ENCODE measurements around the gene CALML3. TPM values are rescaled to one million over a fixed set of nuclear protein-coding genes. Genes with fewer than 3 reads are reported as not detected.

The CALML3 gene
- total RNA-seq, 1 experiment from 2014 or later: not detected

DNA sequence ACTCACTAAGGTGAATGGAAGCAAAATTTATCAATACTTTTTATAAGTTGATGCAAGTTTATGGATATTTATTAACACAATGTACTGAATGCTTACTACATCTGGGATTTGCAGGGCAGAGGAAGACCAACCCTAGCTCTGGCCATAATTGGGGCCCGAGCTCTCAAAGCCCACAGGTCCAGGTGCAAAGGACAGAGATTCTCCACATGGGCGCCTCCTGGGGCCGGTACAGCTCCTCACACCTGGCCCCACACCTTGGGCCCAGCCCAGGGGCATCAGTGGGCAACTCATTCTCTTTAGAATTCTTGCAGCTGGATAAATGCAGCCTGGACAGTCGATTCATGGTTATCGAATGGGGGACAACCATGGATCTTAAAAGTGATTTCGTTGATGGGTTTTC is 47.1 kb downstream of the CALML3 start:
- intact Hi-C loops (cut with micrococcal nuclease; ENCODE audit: unreplicated experiment): no loop called here
- Histone ChIP-seq H3K36me3 (ENCODE audit: low read depth) (no peaks in the 10 kb centered on the region), H3K9me2 (ENCODE audit: insufficient read depth) (no peaks in the 10 kb centered on the region), H3K9me3 (ENCODE audit: insufficient read depth, low read depth) (no peaks in the 10 kb centered on the region), H3F3A (ENCODE audit: insufficient read depth, low read depth) (no peaks in the 10 kb centered on the region), H2AFZ (no peak overlapping the region), H3K4me3 (no peak overlapping the region), H3K27ac (no peak overlapping the region), H3K4me1 (replicated peaks; ENCODE audit: insufficient read depth) (no peaks in the 10 kb centered on the region), H3K4me2 (no peak overlapping the region), H4K20me1 (ENCODE audit: insufficient read depth) (no peaks in the 10 kb centered on the region), H3K79me2 (ENCODE audit: low read depth) (no peaks in the 10 kb centered on the region), H3K27me3 (ENCODE audit: insufficient read depth, low read depth) (no peaks in the 10 kb centered on the region)
- POLR2A ChIA-PET (ENCODE audit: unreplicated experiment): no interaction called here
- DNase-seq: no peak
- BruUV-seq (replicated peaks): no TSS peak
- CTCF ChIA-PET: no interaction called here
- no peak for TF ChIP-seq EZH2 (IDR thresholded peaks at IDR 0.05; ENCODE audit: low read depth)
- TF ChIP-seq, protein P1, sequence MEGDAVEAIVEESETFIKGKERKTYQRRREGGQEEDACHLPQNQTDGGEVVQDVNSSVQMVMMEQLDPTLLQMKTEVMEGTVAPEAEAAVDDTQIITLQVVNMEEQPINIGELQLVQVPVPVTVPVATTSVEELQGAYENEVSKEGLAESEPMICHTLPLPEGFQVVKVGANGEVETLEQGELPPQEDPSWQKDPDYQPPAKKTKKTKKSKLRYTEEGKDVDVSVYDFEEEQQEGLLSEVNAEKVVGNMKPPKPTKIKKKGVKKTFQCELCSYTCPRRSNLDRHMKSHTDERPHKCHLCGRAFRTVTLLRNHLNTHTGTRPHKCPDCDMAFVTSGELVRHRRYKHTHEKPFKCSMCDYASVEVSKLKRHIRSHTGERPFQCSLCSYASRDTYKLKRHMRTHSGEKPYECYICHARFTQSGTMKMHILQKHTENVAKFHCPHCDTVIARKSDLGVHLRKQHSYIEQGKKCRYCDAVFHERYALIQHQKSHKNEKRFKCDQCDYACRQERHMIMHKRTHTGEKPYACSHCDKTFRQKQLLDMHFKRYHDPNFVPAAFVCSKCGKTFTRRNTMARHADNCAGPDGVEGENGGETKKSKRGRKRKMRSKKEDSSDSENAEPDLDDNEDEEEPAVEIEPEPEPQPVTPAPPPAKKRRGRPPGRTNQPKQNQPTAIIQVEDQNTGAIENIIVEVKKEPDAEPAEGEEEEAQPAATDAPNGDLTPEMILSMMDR (conservative IDR thresholded peaks at IDR 0.05): no peak

DNA sequence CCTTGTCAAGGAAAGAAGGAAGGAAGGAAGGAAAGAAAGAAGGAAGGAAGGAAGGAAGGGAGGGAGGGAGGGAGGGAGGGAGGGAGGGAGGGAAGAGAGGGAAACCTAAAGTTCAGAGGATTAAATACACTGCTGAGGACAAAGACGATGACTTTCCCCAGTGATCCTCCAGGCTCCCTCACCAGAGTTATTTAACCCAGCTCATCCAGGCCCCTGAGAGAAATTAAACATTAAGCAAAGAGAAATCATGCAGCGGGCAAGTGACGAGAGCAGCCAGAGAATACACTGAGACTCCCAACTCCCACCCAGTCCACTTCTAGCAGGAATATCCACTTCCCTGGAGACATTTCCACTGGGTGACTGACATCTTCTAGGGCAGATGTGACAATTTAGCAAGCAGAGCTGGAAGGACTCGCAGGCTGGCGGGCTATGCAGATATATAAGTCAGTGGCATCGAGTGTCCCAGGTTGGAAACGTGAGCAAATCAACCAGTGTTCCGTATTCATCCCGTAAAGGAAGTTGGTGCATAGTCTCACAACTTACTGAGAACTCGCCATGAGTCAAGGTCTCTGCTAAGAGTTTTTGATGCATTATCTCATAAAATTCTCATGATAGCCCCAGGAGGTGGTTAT is 48.7 kb downstream of the CALML3 start:
- no peak overlapping the region for H3K4me2 ChIP-seq
- H3F3A ChIP-seq (ENCODE audit: insufficient read depth, low read depth): no peaks in the 10 kb centered on the region
- H3K4me1 ChIP-seq (replicated peaks; ENCODE audit: insufficient read depth): no peaks in the 10 kb centered on the region
- H3K27me3 ChIP-seq (ENCODE audit: insufficient read depth, low read depth): no peaks in the 10 kb centered on the region
- no peaks in the 10 kb centered on the region for H3K9me3 ChIP-seq (ENCODE audit: insufficient read depth, low read depth)
- H3K9me2 ChIP-seq (ENCODE audit: insufficient read depth): no peaks in the 10 kb centered on the region
- no peaks in the 10 kb centered on the region for H3K36me3 ChIP-seq (ENCODE audit: low read depth)
- no peak overlapping the region for H3K4me3 ChIP-seq
- intact Hi-C loops (cut with micrococcal nuclease; ENCODE audit: unreplicated experiment): no loop called here
- H4K20me1 ChIP-seq (ENCODE audit: insufficient read depth): no peaks in the 10 kb centered on the region
- no peaks in the 10 kb centered on the region for H3K79me2 ChIP-seq (ENCODE audit: low read depth)
- ChIA-PET POLR2A (ENCODE audit: unreplicated experiment) (no interaction called here), CTCF (interaction anchor here (0.7 kb wide), 1 partner anchor 50 kb away, joined by 8 read pairs; no protein-coding TSS in a partner anchor)
- no peak overlapping the region for H3K27ac ChIP-seq
- TF ChIP-seq, protein P1 (conservative IDR thresholded peaks at IDR 0.05): no peak
- no peak for TF ChIP-seq EZH2 (IDR thresholded peaks at IDR 0.05; ENCODE audit: low read depth)
- no peak for DNase-seq
- H2AFZ ChIP-seq: no peak overlapping the region
- BruUV-seq (replicated peaks): no TSS peak

DNA sequence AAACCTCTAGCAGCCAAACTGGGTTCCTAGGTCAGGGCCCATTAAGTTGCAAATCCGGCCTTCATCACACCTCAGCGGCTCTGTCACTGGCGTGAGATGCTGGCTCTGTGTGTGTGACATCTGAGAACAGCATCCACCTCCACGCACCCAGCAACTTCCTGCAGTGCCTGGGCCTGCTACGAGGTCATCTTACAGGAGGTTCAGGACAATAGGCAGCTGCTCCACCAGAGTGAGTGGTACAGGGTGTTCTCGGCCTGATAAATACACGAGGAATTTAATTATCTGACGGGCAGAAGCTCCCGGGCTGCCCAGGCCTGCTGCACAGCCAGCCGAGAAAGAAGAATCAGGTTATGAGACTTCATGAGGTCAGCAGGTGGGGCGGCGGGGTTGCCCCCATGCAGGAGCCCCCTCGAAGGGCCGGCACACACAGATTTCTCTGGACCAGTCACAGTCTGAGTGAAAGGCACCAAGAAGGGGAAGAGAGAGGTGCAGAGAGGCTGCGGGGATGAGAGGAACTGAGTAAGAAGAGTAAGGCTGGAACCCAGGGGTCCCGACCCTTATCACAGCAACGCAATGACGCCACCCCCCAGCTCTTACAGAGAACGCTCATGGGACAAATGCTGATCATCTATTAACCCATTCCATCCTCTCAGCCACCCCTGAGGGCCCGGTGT is 49.3 kb downstream of the CALML3 start:
- Histone ChIP-seq H3K36me3 (ENCODE audit: low read depth) (no peaks in the 10 kb centered on the region), H3K9me3 (ENCODE audit: insufficient read depth, low read depth) (no peaks in the 10 kb centered on the region), H3K4me2 (no peak overlapping the region), H3K27me3 (ENCODE audit: insufficient read depth, low read depth) (no peaks in the 10 kb centered on the region), H2AFZ (no peak overlapping the region), H3K9me2 (ENCODE audit: insufficient read depth) (no peaks in the 10 kb centered on the region), H3K79me2 (ENCODE audit: low read depth) (no peaks in the 10 kb centered on the region), H3F3A (ENCODE audit: insufficient read depth, low read depth) (peaks cover 1% of the 10 kb centered on the region; the same call in 1 of the 2 replicates), H3K4me3 (no peak overlapping the region), H3K27ac (no peak overlapping the region), H3K4me1 (replicated peaks; ENCODE audit: insufficient read depth) (peaks cover 1% of the 10 kb centered on the region), H4K20me1 (ENCODE audit: insufficient read depth) (no peaks in the 10 kb centered on the region)
- POLR2A ChIA-PET (ENCODE audit: unreplicated experiment): no interaction called here
- intact Hi-C loops (cut with micrococcal nuclease; ENCODE audit: unreplicated experiment): no loop called here
- CTCF ChIA-PET: no interaction called here
- no TSS peak for BruUV-seq (replicated peaks)
- no peak for DNase-seq
- no peak for TF ChIP-seq EZH2 (IDR thresholded peaks at IDR 0.05; ENCODE audit: low read depth)
- TF ChIP-seq, protein P1 (conservative IDR thresholded peaks at IDR 0.05): no peak
